Glutamatergic neuron (in vitro differentiated cells): Measurements from ENCODE around the gene GSPT2. TPM values are rescaled to one million over a fixed set of nuclear protein-coding genes. Genes with fewer than 3 reads are reported as not detected.

Experiments used
- DNase-seq: peaks from one replicate; pipeline ENCODE4 v3.0.0; 2022
- H3K27ac Mint-ChIP-seq: one replicate; pipeline ENCODE4 v1.8.0; 2020; ENCODE audit warnings: mild to moderate bottlenecking, mixed read lengths, inconsistent platforms; ENCODE audit not compliant: unreplicated experiment
- H3K27me3 Mint-ChIP-seq: one replicate; pipeline ENCODE4 v1.8.0; 2020; ENCODE audit warnings: mild to moderate bottlenecking, moderate library complexity, mixed read lengths, inconsistent platforms; ENCODE audit not compliant: unreplicated experiment
- H3K36me3 Mint-ChIP-seq: one replicate; pipeline ENCODE4 v1.8.0; 2020; ENCODE audit warnings: mild to moderate bottlenecking, mixed read lengths, inconsistent platforms; ENCODE audit not compliant: unreplicated experiment
- H3K4me1 Mint-ChIP-seq: one replicate; pipeline ENCODE4 v1.8.0; 2020; ENCODE audit warnings: mild to moderate bottlenecking, low read depth, mixed read lengths, inconsistent platforms; ENCODE audit not compliant: unreplicated experiment
- H3K4me3 Mint-ChIP-seq: one replicate; pipeline ENCODE4 v1.8.0; 2020; ENCODE audit warnings: mild to moderate bottlenecking, mixed read lengths, inconsistent platforms; ENCODE audit not compliant: unreplicated experiment
- H3K9me3 Mint-ChIP-seq: one replicate; pipeline ENCODE4 v1.8.0; 2020; ENCODE audit warnings: mild to moderate bottlenecking, moderate library complexity, mixed read lengths, inconsistent platforms; ENCODE audit not compliant: unreplicated experiment
- total RNA-seq: library from RNA; stranded (reverse); fragmentation: NEBNext Ultra II Directional; extraction: Animal tissue kit (Norgen Biotek cat#: 25700); gene quantifications from one replicate; pipeline ENCODE4 v1.2.1, GENCODE V29; 2021; ENCODE audit not compliant: unreplicated experiment
- TF ChIP-seq, protein P1 (sequence below): fragments of 200-600 bp; sonication (generic); IDR thresholded peaks from one replicate; pipeline ENCODE4 v1.5.0; 2021; ENCODE audit not compliant: partially characterized antibody, unreplicated experiment

The GSPT2 gene
- total RNA-seq, 1 donor from 2014 or later: 14.6 TPM

DNA sequence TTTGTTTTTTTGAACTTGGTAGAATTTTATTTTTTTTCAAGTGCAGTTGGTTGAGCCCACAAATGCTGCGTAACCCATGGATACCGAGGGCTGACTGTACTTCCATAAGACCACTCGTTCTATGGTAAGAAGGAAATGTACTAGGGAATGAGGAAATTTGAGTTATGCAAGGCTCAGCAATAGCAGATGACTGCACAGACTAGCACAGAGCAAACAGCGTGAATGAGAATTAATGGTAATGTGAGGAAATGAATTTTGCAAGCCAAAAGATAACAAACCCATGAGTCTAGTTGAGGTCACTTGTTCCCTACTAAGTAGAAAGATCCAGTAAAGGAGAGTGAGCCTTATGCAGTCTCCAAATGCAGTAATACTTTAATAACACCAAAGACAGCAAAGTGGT is 17.4 kb downstream of the GSPT2 start:
- no peak overlapping the region for H3K4me3 Mint-ChIP-seq
- no peaks in the 10 kb centered on the region for H3K4me1 Mint-ChIP-seq
- no peaks in the 10 kb centered on the region for H3K27me3 Mint-ChIP-seq
- TF ChIP-seq, protein P1, sequence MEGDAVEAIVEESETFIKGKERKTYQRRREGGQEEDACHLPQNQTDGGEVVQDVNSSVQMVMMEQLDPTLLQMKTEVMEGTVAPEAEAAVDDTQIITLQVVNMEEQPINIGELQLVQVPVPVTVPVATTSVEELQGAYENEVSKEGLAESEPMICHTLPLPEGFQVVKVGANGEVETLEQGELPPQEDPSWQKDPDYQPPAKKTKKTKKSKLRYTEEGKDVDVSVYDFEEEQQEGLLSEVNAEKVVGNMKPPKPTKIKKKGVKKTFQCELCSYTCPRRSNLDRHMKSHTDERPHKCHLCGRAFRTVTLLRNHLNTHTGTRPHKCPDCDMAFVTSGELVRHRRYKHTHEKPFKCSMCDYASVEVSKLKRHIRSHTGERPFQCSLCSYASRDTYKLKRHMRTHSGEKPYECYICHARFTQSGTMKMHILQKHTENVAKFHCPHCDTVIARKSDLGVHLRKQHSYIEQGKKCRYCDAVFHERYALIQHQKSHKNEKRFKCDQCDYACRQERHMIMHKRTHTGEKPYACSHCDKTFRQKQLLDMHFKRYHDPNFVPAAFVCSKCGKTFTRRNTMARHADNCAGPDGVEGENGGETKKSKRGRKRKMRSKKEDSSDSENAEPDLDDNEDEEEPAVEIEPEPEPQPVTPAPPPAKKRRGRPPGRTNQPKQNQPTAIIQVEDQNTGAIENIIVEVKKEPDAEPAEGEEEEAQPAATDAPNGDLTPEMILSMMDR: no peak
- H3K27ac Mint-ChIP-seq: no peak overlapping the region
- no peaks in the 10 kb centered on the region for H3K9me3 Mint-ChIP-seq
- H3K36me3 Mint-ChIP-seq: no peaks in the 10 kb centered on the region
- DNase-seq: no peak

DNA sequence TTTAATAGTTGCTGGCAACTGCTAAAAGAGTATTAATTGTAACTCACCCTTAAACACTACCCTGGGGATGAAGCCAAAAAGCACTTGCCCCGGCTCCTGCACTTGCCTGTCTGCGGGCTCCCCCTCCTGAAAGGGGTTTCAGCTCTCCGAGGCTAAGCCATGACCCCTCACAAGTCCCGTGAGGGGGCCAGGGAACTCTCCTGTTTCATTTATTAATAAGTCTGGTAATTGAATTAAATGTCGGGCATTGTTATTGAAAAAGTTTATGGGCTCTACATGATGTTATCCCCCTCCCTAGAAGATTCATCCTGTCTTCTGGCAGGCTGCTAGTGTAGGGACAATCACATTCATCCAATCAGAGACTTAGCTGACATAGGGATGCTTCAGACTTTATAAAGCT is 23.3 kb downstream of the GSPT2 start:
- no peak for DNase-seq
- H3K4me1 Mint-ChIP-seq: no peaks in the 10 kb centered on the region

DNA sequence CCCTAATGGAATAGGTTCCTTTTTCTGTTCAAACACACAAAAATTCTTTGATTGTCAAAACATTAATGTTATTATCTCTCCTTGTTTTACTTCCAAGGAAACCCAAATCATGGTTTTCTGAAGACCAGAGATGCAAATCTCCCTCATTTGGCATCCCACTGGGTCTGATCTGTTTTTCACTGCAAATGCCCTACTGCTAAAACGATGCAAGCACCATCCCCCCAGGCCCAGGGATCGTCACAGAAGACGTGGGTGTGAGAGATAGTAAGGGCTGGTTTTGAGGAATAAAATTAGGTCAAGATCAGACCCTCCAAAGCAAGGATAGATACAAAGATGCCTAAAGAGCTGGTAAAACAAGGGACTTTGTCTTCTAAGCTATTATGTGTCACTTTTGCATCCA is 33.6 kb downstream of the GSPT2 start:
- DNase-seq: no peak
- Mint-ChIP-seq H3K9me3 (no peaks in the 10 kb centered on the region), H3K27me3 (no peaks in the 10 kb centered on the region), H3K4me3 (no peak overlapping the region), H3K4me1 (no peaks in the 10 kb centered on the region), H3K36me3 (no peaks in the 10 kb centered on the region), H3K27ac (no peak overlapping the region)
- TF ChIP-seq, protein P1: no peak

More for the DNA sequence above, 23.3 kb downstream of the GSPT2 start:
- TF ChIP-seq, protein P1: no peak
- no peaks in the 10 kb centered on the region for H3K9me3 Mint-ChIP-seq
- H3K4me3 Mint-ChIP-seq: no peak overlapping the region
- no peaks in the 10 kb centered on the region for H3K36me3 Mint-ChIP-seq
- no peaks in the 10 kb centered on the region for H3K27me3 Mint-ChIP-seq
- no peak overlapping the region for H3K27ac Mint-ChIP-seq

DNA sequence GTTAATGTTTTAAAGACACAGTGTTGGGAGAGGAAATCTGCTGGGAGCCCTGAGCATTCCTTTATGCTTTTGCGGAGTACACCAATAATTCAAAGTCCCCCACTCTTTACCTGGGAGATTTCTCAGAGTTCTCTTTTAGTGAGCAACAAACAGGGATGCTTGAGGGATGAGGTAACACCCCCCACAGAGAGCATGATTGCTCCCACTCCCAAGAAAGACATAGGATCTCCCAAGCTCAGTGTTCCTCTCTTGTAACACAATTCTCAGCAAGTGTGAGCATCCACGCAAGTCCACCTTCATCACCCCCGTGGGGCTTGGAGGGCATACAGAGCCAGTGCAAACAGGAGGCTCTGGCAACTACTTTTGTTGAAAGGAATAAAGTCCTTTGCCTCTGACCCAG is 36.1 kb downstream of the GSPT2 start:
- no peaks in the 10 kb centered on the region for H3K36me3 Mint-ChIP-seq
- no peak for DNase-seq
- no peak overlapping the region for H3K27ac Mint-ChIP-seq
- no peaks in the 10 kb centered on the region for H3K27me3 Mint-ChIP-seq
- TF ChIP-seq, protein P1: no peak
- no peaks in the 10 kb centered on the region for H3K4me1 Mint-ChIP-seq
- H3K4me3 Mint-ChIP-seq: no peak overlapping the region
- no peaks in the 10 kb centered on the region for H3K9me3 Mint-ChIP-seq

DNA sequence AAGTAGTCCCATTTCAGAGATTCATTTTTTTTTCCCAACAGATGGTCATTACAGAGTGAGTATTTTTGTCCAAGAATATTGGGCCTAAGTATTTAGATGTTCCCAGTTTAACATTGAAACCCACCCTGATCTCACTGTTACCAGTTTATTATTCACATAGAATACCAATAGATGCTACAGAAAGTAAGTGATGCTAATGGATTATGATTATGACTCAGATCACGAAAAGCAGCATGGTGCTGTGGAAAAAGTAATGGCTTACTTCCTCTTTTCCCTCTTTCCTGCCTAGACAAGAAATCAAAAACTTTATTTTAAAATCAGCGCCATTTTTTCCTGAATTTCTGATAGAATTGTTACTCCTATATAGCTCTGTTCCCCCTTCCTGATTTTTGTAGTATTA is 51.9 kb downstream of the GSPT2 start:
- TF ChIP-seq, protein P1: no peak
- DNase-seq: no peak
- no peaks in the 10 kb centered on the region for H3K9me3 Mint-ChIP-seq
- H3K36me3 Mint-ChIP-seq: no peaks in the 10 kb centered on the region
- no peak overlapping the region for H3K4me3 Mint-ChIP-seq
- no peaks in the 10 kb centered on the region for H3K4me1 Mint-ChIP-seq
- H3K27ac Mint-ChIP-seq: no peak overlapping the region
- no peaks in the 10 kb centered on the region for H3K27me3 Mint-ChIP-seq

Other genes with a start within 250 kb of the GSPT2 start
- 35.0 TPM for gene NUDT11, start 246.8 kb upstream of the GSPT2 start, total RNA-seq
- 0.42 TPM for gene CENPVL3, start 124.5 kb upstream of the GSPT2 start, total RNA-seq
- gene CENPVL2, start 60.6 kb upstream of the GSPT2 start, total RNA-seq: not detected
- not detected for gene CENPVL1, start 32.9 kb upstream of the GSPT2 start, total RNA-seq
- gene MAGED1, start 150.2 kb downstream of the GSPT2 start, total RNA-seq: 202 TPM